Chondrocyte (in vitro differentiated cells): ENCODE measurements around the gene CAST. TPM values are rescaled to one million over a fixed set of nuclear protein-coding genes. Genes with fewer than 3 reads are reported as not detected.

Experiments used
- DNase-seq: peaks from one replicate; pipeline ENCODE4 v3.0.0; 2021; ENCODE audit warnings: mixed read lengths, low spot score
- H3K27ac Mint-ChIP-seq: one replicate; pipeline ENCODE4 v1.8.0; 2021; ENCODE audit warnings: mild to moderate bottlenecking, moderate library complexity, mixed read lengths; ENCODE audit not compliant: unreplicated experiment
- H3K27me3 Mint-ChIP-seq: 2 replicates; pipeline ENCODE4 v1.8.0; 2021; ENCODE audit warnings: low read depth, mixed read lengths
- H3K36me3 Mint-ChIP-seq: 2 replicates; pipeline ENCODE4 v1.8.0; 2021; ENCODE audit warnings: low read depth, mixed read lengths
- H3K4me1 Mint-ChIP-seq: 2 replicates; pipeline ENCODE4 v1.8.0; 2021; ENCODE audit warnings: low read depth, mild to moderate bottlenecking, mixed read lengths
- H3K4me3 Mint-ChIP-seq: one replicate; pipeline ENCODE4 v1.8.0; 2021; ENCODE audit warnings: mild to moderate bottlenecking, moderate library complexity, mixed read lengths; ENCODE audit not compliant: unreplicated experiment
- H3K9me3 Mint-ChIP-seq: 2 replicates; pipeline ENCODE4 v1.8.0; 2021; ENCODE audit warnings: low read depth, mixed read lengths
- total RNA-seq: library from RNA; stranded (reverse); gene quantifications from 3 replicates; pipeline ENCODE4 v1.2.1, GENCODE V29; 2021
- TF ChIP-seq, protein P1 (sequence below): fragments of 200-600 bp; sonication (generic); IDR thresholded peaks from 2 replicates; pipeline ENCODE4 v1.5.0; 2021; ENCODE audit warnings: antibody characterized with exemption, mild to moderate bottlenecking, moderate library complexity

The CAST gene
- total RNA-seq, 1 donor from 2014 or later: 131 TPM

DNA sequence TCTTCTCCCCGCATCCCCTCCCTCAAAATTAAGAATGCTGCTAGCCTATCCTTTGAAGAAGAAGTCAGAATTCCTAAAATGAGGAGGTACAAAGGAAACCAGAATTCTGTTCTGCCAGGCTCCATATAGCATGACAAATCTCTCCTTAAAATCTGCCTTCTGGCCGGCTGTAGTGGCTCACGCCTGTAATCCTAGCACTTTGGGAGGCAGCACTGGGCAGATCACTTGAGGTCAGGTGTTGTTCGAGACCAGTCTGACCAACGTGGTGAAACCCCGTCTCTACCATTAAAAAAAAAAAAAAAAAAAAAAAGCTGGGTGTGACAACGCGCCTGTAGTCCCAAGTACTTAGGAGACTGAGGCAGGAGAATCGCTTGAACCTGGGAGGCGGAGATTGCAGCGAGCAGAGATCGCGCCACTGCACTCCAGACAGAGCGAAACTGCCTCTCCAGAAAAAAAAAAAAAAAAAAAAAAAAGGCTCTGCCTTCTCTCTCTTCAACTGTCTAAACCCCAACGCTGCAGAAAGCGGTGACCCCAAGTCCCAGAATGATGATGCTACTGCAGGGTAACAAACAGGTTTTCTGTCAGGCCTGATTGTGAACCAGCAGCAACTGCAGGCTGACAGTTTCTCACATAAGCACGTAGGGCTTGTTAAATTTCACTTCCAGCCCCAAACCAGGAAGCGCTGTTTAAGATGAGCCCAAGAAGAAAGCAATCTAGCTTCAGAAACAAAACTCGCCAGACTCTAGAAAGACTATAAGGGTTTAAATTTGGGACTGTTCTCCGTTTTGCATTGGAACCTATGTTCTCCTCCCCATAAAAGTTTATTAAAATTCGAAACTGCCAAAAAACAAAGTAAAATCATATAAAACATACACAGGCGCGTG, 963 bp upstream of the CAST start:
- Mint-ChIP-seq H3K27me3 (no peaks in the 10 kb centered on the region), H3K9me3 (no peaks in the 10 kb centered on the region), H3K4me3 (peak overlapping the region; percentile 83), H3K27ac (peak overlapping the region; percentile 92), H3K36me3 (no peaks in the 10 kb centered on the region), H3K4me1 (peaks cover 44% of the 10 kb centered on the region)
- no peak for DNase-seq
- TF ChIP-seq, protein P1, sequence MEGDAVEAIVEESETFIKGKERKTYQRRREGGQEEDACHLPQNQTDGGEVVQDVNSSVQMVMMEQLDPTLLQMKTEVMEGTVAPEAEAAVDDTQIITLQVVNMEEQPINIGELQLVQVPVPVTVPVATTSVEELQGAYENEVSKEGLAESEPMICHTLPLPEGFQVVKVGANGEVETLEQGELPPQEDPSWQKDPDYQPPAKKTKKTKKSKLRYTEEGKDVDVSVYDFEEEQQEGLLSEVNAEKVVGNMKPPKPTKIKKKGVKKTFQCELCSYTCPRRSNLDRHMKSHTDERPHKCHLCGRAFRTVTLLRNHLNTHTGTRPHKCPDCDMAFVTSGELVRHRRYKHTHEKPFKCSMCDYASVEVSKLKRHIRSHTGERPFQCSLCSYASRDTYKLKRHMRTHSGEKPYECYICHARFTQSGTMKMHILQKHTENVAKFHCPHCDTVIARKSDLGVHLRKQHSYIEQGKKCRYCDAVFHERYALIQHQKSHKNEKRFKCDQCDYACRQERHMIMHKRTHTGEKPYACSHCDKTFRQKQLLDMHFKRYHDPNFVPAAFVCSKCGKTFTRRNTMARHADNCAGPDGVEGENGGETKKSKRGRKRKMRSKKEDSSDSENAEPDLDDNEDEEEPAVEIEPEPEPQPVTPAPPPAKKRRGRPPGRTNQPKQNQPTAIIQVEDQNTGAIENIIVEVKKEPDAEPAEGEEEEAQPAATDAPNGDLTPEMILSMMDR: no peak

DNA sequence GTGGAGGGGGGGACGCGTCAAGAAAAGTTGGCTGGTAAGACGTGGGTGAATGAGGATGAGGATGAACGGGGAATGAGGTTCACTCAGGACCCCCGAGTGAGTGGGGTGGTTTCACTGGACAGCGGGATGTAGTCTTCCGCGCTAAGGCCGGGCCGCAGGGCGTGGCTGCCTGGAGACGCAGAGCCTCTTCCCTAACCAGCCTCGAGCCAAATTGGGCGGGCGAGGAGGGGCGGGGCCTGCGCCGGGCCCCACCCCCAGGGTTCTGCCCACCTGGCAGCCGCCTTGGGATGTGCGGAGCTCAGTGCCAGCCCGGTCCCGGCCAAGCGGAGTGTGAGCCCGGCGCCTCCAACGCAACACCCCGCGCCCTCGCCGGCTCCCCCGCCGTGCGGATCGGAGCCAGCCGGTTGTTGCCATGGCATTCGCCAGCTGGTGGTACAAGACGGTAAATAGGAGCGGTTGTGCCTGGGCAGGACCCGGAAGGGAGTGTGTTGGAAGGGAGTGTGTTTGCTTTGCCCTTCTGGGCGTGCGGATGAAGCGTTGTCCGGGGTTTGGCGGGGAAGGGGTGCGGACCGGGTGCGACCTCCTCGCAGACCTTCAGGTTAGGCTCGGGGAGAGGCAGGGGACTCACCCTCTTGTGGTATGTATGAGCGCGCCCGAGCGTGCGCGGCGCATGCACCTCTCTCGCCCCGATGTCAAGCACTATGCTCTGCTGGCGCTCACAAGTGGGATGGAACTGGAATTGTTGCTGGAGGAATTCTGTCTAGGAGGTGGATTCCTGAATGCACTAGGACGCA, 746 bp downstream of the CAST start:
- Mint-ChIP-seq H3K36me3 (no peaks in the 10 kb centered on the region), H3K4me3 (peak overlapping the region; percentile 90), H3K27me3 (no peaks in the 10 kb centered on the region), H3K4me1 (peaks cover 29% of the 10 kb centered on the region), H3K27ac (peak overlapping the region; percentile 95), H3K9me3 (no peaks in the 10 kb centered on the region)
- TF ChIP-seq, protein P1: no peak
- peak; percentile 96 for DNase-seq

DNA sequence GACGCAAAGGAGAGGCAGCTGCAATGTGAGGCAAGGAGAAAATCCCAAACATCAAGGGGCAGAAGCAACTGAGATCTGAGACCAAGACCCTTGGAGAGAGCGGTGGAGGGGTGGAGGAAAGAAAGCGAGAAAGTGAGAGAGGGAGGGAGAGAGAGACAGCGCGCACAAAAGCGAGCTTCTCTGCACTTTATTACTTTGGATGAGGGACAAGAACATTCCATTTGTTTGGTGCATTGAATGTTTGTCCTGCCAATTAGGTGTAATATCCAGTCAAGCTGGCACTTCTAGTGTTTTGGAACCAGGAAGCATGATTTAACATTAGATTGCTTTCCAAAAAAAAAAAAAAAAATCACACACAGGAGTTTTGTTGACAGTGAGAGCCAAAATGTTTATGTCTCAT, 1.4 kb downstream of the CAST start:
- no peak for DNase-seq
- no peaks in the 10 kb centered on the region for H3K36me3 Mint-ChIP-seq
- peak overlapping the region; percentile 90 for H3K4me3 Mint-ChIP-seq
- no peaks in the 10 kb centered on the region for H3K9me3 Mint-ChIP-seq
- H3K27me3 Mint-ChIP-seq: no peaks in the 10 kb centered on the region
- H3K4me1 Mint-ChIP-seq: peaks cover 29% of the 10 kb centered on the region
- TF ChIP-seq, protein P1: no peak
- H3K27ac Mint-ChIP-seq: peak overlapping the region; percentile 87

DNA sequence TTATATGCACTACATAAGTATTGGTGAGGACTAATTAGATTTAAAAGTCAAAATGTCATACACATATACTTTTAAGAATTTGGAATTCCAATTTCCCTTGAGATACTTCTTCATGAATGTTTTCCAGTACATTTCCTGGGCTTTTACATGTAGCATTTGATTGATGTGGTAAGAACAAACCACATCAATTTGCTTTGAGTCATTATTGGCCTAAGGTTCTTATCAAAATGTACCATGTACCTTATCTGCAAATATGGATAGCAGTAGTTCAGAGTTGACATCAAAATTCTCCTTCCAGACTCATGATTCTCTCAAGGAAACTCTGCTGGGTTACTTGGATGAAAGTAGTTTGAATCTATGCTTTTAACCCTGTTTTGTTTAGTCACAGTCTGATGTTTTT, 2.5 kb downstream of the CAST start:
- no peaks in the 10 kb centered on the region for H3K27me3 Mint-ChIP-seq

DNA sequence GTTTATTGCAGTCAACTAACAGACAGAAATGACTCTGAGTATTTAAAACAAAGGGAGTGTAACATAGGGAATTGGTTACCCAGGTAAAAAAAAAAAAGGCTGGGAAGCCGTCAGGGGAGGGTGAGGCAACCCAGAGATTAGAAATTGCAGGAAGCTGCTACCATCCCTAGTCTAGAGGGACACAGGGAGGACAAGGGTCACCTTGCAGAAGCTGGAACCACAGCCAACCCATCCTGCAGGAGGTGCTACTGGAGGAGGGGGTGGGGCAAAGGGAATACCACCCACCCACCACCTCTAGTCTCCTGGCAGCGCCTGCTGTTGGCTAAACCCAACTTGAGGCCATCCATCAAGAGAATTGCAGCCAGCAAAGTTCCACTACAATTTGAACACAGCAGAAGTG, 6.5 kb downstream of the CAST start:
- Mint-ChIP-seq H3K9me3 (no peaks in the 10 kb centered on the region), H3K27me3 (no peaks in the 10 kb centered on the region), H3K4me1 (peaks cover 13% of the 10 kb centered on the region), H3K36me3 (no peaks in the 10 kb centered on the region), H3K4me3 (no peak overlapping the region), H3K27ac (no peak overlapping the region)
- TF ChIP-seq, protein P1: no peak
- DNase-seq: no peak

More for the DNA sequence above, 2.5 kb downstream of the CAST start:
- no peak for DNase-seq
- Mint-ChIP-seq H3K27ac (no peak overlapping the region), H3K36me3 (no peaks in the 10 kb centered on the region), H3K4me1 (peaks cover 29% of the 10 kb centered on the region), H3K4me3 (no peak overlapping the region), H3K9me3 (no peaks in the 10 kb centered on the region)
- TF ChIP-seq, protein P1: no peak
